ENCODE measurements around the gene GIPC1.
"Not testable (repeated sequence)": the region's sequence is repeated elsewhere in the genome, so short reads cannot be mapped to it uniquely, and the experiment has no call there.

The GIPC1 gene

DNA sequence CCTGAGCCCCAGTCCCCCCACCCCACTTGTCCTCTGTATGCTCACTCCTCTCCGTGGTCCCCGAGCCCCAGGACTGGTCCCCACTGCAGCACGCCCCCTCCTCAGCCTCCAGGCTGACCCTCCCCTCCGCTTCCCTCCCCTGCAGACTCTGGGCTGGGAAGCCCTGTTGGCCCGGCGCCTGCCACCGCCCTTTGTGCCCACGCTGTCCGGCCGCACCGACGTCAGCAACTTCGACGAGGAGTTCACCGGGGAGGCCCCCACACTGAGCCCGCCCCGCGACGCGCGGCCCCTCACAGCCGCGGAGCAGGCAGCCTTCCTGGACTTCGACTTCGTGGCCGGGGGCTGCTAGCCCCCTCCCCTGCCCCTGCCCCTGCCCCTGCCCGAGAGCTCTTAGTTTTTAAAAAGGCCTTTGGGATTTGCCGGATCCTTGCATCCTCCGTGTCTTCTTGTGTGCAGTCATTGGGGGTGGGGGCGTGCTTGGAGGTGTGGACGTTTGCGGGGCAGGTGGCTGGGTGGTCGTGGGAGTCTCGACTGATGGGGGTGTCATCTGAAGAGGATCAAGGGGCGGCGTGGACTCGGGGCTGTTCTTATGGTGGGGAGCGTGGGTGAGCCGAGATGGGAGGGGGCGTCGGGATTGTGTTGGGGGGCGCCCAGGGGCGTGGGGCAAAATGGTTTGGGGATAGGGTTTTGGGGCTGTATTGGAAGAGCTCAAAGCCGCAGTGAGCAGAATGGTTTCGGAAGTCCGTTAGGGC lies 24.3 kb downstream of the GIPC1 start:
- DNase-seq (ENCODE audit: low spot score) = no peak

DNA sequence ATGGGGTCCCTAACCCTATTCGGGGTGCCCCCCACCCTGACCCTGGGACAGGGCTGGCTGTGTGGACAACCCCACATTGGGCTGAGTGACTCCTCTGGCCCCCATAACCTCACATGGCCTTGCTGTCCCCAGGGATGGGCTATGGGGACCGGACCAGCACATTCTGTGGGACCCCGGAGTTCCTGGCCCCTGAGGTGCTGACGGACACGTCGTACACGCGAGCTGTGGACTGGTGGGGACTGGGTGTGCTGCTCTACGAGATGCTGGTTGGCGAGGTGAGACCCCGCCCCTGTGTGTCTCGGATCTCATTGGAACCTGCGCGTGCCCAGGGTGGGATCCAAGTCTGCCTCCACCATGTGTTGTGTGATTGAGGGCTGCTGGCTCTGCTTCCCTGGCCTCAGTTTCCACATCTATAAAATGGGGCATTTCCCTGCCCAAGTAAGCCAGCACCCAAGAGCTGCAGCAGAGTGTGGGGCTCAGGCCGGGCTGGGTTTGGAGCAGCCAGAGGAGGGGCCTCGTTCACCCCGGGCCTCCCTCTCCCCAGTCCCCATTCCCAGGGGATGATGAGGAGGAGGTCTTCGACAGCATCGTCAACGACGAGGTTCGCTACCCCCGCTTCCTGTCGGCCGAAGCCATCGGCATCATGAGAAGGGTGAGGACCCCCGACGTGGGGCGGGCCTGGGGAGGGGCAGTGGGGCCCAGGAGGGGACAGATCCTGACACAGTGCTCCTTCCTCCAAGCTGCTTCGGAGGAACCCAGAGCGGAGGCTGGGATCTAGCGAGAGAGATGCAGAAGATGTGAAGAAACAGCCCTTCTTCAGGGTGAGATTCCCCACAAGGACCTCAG lies 25.7 kb downstream of the GIPC1 start:
- DNase-seq (ENCODE audit: low spot score) = no peak

DNA sequence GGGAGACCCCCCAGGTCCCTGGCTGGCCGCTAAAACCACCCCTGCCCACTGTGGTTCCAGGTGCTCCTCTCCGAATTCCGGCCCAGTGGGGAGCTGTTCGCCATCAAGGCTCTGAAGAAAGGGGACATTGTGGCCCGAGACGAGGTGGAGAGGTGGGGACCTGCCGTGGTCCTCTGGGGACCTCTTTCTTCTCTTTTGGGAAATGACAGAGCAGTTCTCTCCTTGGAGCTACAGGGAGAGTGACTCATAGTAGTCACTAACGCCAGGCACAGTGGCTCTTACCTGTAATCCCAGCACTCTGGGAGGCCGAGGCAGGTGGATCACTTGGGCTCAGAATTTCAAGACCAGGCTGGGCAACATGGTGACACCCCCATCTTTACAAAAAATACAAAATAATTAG lies 28.1 kb downstream of the GIPC1 start:
- DNase-seq (ENCODE audit: low spot score) = no peak

DNA sequence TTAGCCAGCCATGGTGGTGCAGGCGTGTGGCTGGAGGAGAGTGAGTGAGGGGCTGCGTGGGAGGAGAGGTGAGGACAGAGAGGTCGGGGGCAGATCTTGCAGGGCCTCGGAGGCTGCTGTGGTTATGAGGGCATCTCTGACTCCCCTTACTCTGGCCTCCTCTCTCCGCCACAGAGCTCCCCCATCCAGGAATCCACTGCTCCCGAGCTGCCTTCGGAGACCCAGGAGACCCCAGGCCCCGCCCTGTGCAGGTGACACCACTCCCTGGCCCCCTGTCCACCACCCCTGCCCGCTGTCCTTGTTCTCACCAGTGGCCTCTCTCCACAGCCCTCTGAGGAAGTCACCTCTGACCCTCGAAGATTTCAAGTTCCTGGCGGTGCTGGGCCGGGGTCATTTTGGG lies 28.5 kb downstream of the GIPC1 start:
- DNase-seq (ENCODE audit: low spot score) = no peak

DNA sequence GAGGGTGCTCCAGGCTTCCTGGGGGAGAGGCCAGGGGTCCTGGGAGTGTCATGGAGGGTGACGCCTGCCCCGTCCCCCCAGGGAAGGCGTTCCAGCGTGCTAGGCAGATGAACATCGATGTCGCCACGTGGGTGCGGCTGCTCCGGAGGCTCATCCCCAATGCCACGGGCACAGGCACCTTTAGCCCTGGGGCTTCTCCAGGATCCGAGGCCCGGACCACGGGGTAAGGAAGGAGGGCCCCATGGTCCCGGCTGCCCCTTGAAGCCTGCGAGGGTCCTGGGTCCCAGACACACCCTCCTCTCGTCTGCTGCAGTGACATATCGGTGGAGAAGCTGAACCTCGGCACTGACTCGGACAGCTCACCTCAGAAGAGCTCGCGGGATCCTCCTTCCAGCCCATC lies 32.2 kb downstream of the GIPC1 start:
- no peak for DNase-seq (ENCODE audit: low spot score)

DNA sequence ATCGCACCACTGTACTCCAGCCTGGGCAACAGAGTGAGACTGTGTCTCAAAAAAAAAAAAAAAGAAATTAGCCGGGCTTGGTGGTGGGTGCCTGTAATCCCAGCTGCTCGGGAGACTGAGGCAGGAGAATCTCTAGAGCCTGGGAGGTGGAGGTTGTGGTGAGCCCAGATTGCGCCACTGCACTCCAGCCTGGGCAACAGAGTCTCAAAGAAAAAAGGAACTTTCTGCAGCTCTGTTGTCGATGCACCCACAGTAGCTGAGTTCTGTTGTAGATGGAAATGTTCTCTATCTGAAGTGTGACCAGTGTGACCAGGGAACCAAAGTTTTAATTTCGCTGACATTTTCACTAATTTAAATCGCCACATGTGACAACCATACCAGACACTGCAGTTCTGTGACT lies 33.5 kb downstream of the GIPC1 start:
- DNase-seq (ENCODE audit: low spot score) = not testable (repeated sequence)

DNA sequence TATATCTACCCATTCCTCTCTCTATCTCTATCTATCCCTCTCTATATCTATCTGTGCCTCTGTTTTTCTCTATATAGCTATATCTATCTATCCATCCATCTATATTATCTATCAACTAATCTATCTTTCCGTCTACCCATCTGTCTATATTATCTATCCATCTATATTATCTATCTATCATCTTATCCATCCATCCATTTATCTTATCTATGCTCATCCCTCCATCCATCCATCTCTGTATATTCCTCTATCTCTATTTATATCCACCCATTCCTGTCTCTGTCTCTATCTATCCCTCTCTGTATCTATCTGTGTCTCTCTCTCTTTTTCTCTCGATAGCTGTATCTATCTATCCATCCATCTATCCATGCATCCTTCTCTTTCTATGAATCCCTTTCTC lies 35.0 kb downstream of the GIPC1 start:
- no peak for DNase-seq (ENCODE audit: low spot score)

DNA sequence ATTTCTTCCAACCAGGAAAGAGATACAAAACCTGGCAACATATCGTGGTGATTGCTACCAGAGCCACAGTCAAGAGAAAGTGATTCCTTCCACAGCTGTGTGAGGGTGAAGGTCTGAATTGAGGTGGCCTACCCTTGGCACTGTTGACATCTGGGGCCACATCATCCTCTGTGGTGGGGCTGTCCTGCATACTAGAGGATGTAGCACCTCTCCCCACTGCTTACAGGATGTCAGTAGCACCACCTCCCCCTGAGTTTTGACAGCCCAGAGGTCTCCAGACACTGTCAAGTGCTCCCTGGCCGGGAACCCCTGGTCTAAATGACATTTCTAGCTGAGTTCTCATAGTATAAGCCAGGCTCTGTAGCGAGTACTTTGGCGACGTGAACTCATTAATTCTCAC lies 36.2 kb downstream of the GIPC1 start:
- DNase-seq (ENCODE audit: low spot score) = no peak

DNA sequence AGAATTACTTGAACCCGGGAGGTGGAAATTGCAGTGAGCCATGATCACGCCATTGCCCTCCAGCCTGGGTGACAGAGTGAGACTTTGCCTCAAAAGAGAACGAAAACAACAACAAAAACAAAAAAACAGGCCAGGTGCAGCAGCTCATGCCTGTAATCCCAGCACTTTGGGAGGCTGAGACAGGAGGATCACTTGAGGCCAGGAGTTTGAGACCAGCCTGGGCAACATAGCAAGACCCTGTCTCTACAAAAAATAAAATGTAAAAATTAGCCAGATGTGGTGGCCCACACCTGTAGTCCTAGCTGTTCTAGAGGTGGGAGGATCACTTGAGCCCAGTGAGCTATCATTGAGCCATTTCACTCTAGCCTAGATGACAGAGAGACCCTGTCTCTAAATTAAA lies 43.6 kb downstream of the GIPC1 start:
- DNase-seq (ENCODE audit: low spot score) = not testable (repeated sequence)

DNA sequence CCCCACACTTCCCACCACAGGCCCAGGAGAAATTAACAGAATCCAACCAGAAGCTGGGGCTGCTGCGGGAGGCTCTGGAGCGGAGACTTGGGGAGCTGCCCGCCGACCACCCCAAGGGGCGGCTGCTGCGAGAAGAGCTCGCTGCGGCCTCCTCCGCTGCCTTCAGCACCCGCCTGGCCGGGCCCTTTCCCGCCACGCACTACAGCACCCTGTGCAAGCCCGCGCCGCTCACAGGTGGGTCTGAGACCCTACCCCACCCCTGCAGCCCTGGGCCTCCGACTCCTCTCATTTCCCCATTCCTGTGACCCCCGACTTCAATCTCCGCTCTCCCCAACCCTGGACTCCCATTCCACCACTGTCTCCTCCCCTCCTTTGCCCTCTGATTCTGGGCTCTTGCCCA lies 45.1 kb downstream of the GIPC1 start:
- no peak for DNase-seq (ENCODE audit: low spot score)

DNA sequence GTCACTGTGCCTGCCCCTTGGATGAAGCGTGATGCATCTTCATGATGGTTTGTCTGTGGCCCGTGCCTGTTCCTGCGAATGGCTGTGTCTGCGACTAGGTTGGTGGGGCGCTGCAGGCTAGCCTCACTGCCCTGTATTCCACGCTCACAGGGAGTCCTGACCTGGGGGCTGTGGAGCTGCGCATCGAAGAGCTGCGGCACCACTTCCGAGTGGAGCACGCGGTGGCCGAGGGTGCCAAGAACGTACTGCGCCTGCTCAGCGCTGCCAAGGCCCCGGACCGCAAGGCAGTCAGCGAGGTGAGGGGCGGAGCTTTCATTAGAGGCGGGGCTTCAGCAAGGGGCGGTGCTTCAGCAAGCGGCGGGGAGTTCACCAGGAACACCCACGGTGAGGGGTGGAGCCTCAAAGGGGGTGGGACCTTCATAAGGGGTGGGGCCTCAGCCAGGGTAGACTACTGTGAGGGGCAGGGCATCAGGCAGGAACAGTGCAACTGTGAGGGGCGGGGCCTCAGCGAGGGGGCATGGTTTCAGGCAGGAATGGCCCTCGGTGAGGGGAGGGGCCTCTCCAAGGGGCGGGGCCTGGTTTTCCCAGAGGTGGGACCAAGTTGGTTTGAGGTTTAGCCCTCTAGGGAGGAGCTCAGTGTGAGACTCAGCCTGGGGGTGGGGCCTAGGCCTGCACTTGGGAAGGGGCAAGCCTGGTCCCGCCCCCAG lies 45.6 kb downstream of the GIPC1 start:
- DNase-seq (ENCODE audit: low spot score) = no peak

DNA sequence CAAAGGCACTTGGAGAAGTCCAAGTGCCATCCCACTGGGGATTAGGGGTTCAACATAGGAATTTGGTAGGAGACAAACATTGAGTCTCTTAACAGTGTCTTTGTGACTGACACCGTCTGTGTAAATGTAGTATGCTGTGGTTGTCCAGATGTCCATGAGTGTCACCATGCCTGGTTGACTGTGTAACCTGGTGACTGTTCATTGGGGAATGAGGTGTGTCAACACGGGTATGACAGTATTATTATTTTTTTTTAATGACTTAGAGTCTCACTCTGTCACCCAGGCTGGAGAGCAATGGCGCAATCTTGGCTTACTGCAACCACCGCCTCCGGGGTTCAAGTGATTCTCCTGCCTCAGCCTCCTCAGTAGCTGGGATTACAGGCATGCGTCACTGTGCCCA lies 46.6 kb downstream of the GIPC1 start:
- no peak for DNase-seq (ENCODE audit: low spot score)

DNA sequence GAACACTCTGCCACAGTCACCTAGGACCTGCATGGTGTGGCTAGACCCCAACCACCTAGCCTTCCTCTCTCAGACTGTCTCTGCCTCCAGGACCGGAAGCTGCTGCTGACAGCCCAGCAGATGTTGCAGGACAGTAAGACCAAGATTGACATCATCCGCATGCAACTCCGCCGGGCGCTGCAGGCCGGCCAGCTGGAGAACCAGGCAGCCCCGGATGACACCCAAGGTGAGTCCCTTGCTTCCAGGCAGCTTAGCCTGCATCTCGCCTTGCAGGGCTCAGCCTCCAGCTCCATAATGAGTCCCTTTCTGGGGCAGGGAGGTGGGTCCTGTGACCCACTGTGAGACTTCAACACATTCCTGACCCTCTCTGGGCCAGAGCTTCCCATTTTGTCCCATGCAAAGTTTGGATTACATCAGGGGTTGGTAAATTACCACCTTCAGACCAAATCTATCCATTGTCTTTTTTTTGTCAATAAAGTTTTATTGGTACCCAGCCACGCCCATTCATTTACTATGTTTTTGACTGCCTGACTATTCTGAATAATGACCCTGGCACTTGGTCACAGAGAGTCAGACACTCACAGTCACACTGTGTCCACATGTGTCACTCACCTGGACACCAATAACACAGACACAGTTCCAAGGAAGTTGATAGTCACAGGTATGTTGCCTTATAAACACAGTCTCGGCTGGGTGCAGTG lies 49.4 kb downstream of the GIPC1 start:
- DNase-seq (ENCODE audit: low spot score) = no peak

DNA sequence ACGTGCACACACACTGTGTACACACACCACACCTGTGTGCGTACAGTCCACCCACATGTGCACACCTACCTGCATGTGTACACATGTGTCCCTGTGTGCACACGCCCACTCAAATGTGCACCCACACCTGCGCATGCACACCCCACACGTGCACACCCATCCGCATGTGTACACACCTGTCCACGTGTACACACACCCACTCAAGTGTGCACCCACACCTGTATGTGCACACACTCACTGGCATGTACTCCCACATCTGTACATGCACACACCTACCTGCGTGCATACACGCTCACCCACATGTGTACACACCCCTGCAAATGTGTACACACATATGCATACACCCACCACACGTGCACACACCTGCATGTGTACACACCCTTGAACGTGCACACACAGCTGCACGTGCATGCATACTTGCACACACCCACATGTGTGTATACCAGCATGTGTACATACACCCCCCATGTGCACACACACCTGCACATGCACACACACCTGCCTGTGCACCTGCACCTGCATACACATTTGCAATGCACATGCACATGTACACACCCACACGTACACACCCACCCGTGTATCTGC lies 52.2 kb downstream of the GIPC1 start:
- DNase-seq (ENCODE audit: low spot score) = no peak

DNA sequence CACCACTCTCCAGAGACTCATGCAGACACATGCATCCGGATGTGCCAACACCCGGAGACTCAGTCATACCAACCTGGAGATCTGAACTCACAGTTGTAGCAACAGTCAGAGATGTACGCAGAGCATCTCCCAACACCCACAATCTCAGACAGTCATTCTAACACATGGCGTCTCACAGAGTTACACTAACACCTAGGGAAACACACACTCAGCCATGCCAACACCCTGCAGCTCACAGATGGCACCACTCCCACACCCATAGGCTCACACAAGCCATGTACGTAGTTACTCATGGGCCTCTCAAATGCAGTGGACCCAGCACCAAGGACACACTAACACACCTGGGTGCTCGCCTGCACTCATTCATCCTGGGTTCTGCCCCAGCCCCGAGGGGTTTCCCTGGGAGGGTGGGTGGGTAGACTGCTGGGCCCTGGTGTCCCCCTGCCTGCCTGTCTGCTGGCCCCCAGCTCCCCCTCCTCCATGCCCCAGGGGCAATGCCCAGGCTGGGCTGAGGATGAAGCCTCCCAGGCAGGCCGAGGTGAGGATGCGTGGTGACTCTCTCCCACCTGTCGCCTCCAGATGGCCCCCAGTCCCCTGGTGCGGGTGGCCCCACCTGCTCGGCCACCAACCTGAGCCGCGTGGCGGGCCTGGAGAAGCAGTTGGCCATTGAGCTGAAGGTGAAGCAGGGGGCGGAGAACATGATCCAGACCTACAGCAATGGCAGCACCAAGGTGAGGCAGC lies 52.9 kb downstream of the GIPC1 start:
- DNase-seq (ENCODE audit: low spot score) = no peak

DNA sequence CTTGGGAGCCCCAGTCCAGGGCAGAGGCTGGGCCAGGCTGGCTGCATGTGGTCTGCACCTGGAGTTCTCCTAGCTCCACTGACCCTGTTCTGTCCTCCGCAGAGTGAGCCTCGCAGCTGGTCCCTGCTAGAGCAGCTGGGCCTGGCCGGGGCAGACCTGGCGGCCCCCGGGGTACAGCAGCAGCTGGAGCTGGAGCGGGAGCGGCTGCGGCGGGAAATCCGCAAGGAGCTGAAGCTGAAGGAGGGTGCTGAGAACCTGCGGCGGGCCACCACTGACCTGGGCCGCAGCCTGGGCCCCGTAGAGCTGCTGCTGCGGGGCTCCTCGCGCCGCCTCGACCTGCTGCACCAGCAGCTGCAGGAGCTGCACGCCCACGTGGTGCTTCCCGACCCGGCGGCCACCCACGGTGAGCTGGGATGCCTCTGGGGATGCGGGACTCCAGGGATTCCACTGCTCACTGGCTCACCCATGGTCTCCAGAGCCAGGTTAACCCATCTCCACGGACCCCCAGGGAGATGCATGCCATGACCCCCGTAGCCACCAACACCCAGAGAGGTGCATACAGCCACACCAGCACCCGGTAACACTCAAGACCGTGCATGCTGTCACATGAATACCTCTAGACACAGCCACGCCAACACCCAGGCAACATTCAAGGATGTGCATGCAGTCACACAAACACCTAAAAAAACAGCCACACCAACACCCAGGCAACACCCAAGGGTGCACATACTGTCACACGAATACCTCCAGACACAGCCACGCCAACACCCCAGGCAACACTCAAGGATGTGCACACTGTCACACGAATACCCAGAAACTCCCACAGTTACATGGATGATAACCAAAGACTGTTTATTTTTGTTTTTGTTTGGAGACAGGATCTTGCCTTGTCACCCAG lies 54.6 kb downstream of the GIPC1 start:
- DNase-seq (ENCODE audit: low spot score) = no peak

DNA sequence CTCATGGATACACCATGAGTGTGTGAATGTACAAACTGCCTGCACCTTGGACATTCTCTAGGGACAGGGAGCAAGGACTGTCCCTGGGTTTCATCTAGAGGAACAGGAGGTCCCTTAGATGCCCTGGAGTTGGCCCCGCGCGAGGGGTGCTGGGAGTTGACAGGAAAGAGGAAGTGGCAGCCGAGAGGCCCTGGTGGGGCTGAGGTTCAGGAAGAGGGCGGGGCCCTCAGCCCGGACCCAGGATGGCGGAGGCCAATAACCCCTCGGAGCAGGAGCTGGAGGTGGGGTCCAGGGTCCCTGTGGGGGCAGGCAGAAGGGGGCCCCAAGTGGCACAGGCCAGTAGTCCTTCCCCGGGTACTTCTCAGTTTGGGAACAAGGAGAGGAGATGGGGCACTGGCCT lies 55.9 kb downstream of the GIPC1 start:
- DNase-seq (ENCODE audit: low spot score) = peak; percentile 48

DNA sequence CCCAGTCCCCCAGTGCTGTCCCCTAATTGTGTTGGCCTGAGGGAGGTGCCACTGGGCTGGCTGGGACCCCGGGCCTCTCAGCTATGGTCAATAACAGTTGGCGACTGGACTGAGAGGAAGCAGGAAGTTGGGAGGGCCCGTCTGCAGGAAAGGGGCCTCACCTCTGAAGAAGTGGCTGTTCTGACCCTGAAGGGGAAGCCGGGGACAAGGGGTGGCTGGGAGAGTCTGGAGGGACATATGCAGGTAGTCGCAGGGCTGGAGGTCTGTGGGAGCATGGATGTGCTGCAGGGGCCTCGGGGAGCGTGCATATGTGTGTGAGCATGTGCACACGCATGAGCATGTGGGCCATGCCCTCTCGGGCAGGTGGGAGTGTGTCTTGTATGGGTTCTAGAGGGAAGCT lies 56.9 kb downstream of the GIPC1 start:
- DNase-seq (ENCODE audit: low spot score) = no peak

DNA sequence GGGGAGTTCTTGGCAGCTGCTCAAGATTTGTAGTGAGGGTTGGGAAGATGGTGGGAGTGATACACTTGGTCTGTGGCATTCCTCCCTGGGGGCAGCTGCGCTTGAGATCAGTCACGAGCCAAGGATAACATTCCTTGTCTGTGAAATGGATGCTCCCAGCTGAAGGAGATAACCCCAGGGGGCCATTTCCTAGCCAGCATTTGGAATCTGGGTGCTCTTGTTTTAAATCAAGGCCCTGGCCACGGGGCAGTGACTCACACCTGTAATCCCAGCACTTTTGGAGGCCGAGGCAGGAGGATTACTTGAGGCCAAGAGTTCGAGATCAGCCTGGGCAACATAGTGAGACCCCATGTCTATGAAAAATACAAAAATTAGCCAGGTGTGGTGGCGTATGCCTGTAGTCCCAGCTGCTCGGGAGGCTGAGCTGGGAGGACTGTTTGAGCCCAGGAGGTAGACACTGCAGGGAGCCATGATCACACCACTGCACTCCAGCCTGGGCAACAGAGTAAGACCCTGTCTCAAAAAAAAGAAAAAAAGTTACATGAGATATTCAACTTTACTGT lies 58.3 kb downstream of the GIPC1 start:
- DNase-seq (ENCODE audit: low spot score) = no peak

All from globus pallidus (tissue), 1 donor.